GM23338 (cell line): ENCODE results near the gene MTREX. TPM values are rescaled to one million over a fixed set of nuclear protein-coding genes. Genes with fewer than 3 reads are reported as not detected.
A peak's percentile ranks its signal among the peaks of the same experiment; 100 is the strongest.

ENCODE experiments used
- ATAC-seq: fragments of 200-7000 bp; cut with Tn5 transposase; 3 replicates; pipeline ENCODE4 v1.9.1; 2020
- DNase-seq: peaks from one replicate; pipeline ENCODE4 v3.0.0-alpha.2; 2015; ENCODE audit warnings: low spot score
- H2AFZ ChIP-seq: fragments of 200-600 bp; sonication (generic); 2 replicates; pipeline ENCODE4 v1.8.0; 2016; ENCODE audit warnings: antibody characterized with exemption, mild to moderate bottlenecking, moderate library complexity
- H3F3A ChIP-seq: fragments of 200-600 bp; sonication (generic); replicated peaks from 2 replicates; pipeline ENCODE4 v1.8.0; 2017; ENCODE audit warnings: antibody characterized with exemption, mixed run types, low read depth
- H3K27ac ChIP-seq: fragments of 200-600 bp; sonication (generic); 2 replicates; pipeline ENCODE4 v1.6.1; 2016; ENCODE audit warnings: low read depth
- H3K27me3 ChIP-seq: fragments of 200-600 bp; sonication (generic); 2 replicates; pipeline ENCODE4 v1.8.0; 2016; ENCODE audit warnings: mild to moderate bottlenecking, mixed run types, moderate library complexity; ENCODE audit not compliant: insufficient read depth
- H3K36me3 ChIP-seq: fragments of 200-600 bp; sonication (generic); 2 replicates; pipeline ENCODE4 v1.8.0; 2016; ENCODE audit warnings: mild to moderate bottlenecking; ENCODE audit not compliant: insufficient read depth
- H3K4me1 ChIP-seq: fragments of 200-600 bp; sonication (generic); 2 replicates; pipeline ENCODE4 v1.8.0; 2016; ENCODE audit warnings: mild to moderate bottlenecking, moderate library complexity; ENCODE audit not compliant: insufficient read depth
- H3K4me2 ChIP-seq: fragments of 200-600 bp; sonication (generic); 2 replicates; pipeline ENCODE4 v1.7.1; 2017; ENCODE audit warnings: mixed run types
- H3K4me3 ChIP-seq: fragments of 200-600 bp; sonication (generic); 2 replicates; pipeline ENCODE4 v1.6.1; 2016; ENCODE audit warnings: mixed run types
- H3K79me2 ChIP-seq: fragments of 200-600 bp; sonication (generic); replicated peaks from 2 replicates; pipeline ENCODE4 v1.8.0; 2017; ENCODE audit warnings: mild to moderate bottlenecking; ENCODE audit not compliant: insufficient read depth
- H3K9me2 ChIP-seq: fragments of 200-600 bp; sonication (generic); 2 replicates; pipeline ENCODE4 v1.8.0; 2017; ENCODE audit not compliant: insufficient read depth
- H4K20me1 ChIP-seq: fragments of 200-600 bp; sonication (generic); replicated peaks from 2 replicates; pipeline ENCODE4 v1.8.0; 2017; ENCODE audit warnings: mild to moderate bottlenecking; ENCODE audit not compliant: insufficient read depth
- H3K27ac Mint-ChIP-seq: 2 replicates; pipeline ENCODE4 v1.8.0; 2020; ENCODE audit warnings: inconsistent platforms, mild to moderate bottlenecking, moderate library complexity, mixed read lengths
- H3K27me3 Mint-ChIP-seq: 3 replicates; pipeline ENCODE4 v1.8.0; 2022; ENCODE audit warnings: low read depth, mild to moderate bottlenecking, moderate library complexity, mixed read lengths, inconsistent platforms; ENCODE audit not compliant: insufficient read depth, poor library complexity
- H3K36me3 Mint-ChIP-seq: 3 replicates; pipeline ENCODE4 v1.8.0; 2021; ENCODE audit warnings: low read depth, mild to moderate bottlenecking, inconsistent platforms, moderate library complexity, mixed read lengths
- H3K4me1 Mint-ChIP-seq: 3 replicates; pipeline ENCODE4 v1.8.0; 2020; ENCODE audit warnings: mild to moderate bottlenecking, inconsistent platforms, mixed read lengths
- H3K4me3 Mint-ChIP-seq: 3 replicates; pipeline ENCODE4 v1.8.0; 2021; ENCODE audit warnings: moderate library complexity, mild to moderate bottlenecking, inconsistent platforms, mixed read lengths
- H3K9me3 Mint-ChIP-seq: 3 replicates; pipeline ENCODE4 v1.8.0; 2020; ENCODE audit warnings: moderate library complexity, mild to moderate bottlenecking, inconsistent platforms, mixed read lengths
- EZH2phosphoT487 ChIP-seq: fragments of 200-600 bp; sonication (generic); IDR thresholded peaks from one replicate; pipeline ENCODE4 v1.8.1; 2018; ENCODE audit warnings: antibody characterized with exemption; ENCODE audit not compliant: unreplicated experiment
- JUNB ChIP-seq: IDR thresholded peaks from one replicate; pipeline ENCODE4 v1.6.1; 2016; ENCODE audit warnings: antibody characterized with exemption; ENCODE audit not compliant: unreplicated experiment
- POLR2AphosphoS5 ChIP-seq: IDR thresholded peaks from 2 replicates; pipeline ENCODE4 v1.6.1; 2016; ENCODE audit warnings: antibody characterized with exemption, low read depth
- ZNF114 ChIP-seq: fragments of 250-450 bp; sonication (Bioruptor Pico); IDR thresholded peaks from 2 replicates; pipeline ENCODE4 v1.5.0; 2020; ENCODE audit warnings: mild to moderate bottlenecking, moderate library complexity
- polyA plus RNA-seq: library from polyadenylated mRNA; unstranded; fragments of >200 nt; fragmentation: Nextera tagmentation; extraction: Ambion mirVana; gene quantifications from 2 replicates; pipeline ENCODE4 v1.2.1, GENCODE V29; 2016
- total RNA-seq: library from RNA; depleted of rRNA; stranded (reverse); fragments of >200 nt; shearing (Covaris generic); gene quantifications from 2 replicates; pipeline ENCODE4 v1.2.3, GENCODE V29; 2014
- TF ChIP-seq, protein P1 (sequence below): fragments of 250-450 bp; sonication (Bioruptor Pico); IDR thresholded peaks from 2 replicates; pipeline ENCODE4 v1.5.0; 2020; ENCODE audit warnings: mild to moderate bottlenecking, moderate library complexity
- TF ChIP-seq, protein P2 (sequence below): IDR thresholded peaks from 2 replicates; pipeline ENCODE4 v1.6.1; 2016; ENCODE audit warnings: antibody characterized with exemption
- TF ChIP-seq, protein P3 (sequence below): IDR thresholded peaks from one replicate; pipeline ENCODE4 v1.6.1; 2018; ENCODE audit warnings: antibody characterized with exemption; ENCODE audit not compliant: unreplicated experiment

The MTREX gene
- total and polyA plus RNA-seq, 2 experiments from 2014 or later: 47.5 to 94.9 TPM

DNA sequence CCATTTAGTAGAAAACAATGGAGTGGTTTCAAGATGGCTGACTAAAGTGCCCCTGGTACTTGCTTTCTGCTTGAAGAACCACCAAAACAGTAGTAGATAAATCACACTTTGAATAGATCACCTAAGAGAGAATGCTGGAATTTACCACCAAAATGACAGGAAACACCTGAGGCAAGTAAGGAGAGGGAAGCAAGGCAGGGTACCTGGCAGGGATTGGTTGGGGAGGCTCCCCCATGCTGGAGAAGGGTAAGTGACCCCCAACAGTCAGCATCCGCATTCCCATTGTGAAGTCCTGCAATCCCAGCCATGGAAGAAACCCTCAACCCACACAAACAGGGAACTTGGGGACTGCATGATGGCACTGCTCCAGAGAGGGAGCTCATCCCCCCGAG is 121.4 kb downstream of the MTREX start (continued):
- TF ChIP-seq, protein P1, sequence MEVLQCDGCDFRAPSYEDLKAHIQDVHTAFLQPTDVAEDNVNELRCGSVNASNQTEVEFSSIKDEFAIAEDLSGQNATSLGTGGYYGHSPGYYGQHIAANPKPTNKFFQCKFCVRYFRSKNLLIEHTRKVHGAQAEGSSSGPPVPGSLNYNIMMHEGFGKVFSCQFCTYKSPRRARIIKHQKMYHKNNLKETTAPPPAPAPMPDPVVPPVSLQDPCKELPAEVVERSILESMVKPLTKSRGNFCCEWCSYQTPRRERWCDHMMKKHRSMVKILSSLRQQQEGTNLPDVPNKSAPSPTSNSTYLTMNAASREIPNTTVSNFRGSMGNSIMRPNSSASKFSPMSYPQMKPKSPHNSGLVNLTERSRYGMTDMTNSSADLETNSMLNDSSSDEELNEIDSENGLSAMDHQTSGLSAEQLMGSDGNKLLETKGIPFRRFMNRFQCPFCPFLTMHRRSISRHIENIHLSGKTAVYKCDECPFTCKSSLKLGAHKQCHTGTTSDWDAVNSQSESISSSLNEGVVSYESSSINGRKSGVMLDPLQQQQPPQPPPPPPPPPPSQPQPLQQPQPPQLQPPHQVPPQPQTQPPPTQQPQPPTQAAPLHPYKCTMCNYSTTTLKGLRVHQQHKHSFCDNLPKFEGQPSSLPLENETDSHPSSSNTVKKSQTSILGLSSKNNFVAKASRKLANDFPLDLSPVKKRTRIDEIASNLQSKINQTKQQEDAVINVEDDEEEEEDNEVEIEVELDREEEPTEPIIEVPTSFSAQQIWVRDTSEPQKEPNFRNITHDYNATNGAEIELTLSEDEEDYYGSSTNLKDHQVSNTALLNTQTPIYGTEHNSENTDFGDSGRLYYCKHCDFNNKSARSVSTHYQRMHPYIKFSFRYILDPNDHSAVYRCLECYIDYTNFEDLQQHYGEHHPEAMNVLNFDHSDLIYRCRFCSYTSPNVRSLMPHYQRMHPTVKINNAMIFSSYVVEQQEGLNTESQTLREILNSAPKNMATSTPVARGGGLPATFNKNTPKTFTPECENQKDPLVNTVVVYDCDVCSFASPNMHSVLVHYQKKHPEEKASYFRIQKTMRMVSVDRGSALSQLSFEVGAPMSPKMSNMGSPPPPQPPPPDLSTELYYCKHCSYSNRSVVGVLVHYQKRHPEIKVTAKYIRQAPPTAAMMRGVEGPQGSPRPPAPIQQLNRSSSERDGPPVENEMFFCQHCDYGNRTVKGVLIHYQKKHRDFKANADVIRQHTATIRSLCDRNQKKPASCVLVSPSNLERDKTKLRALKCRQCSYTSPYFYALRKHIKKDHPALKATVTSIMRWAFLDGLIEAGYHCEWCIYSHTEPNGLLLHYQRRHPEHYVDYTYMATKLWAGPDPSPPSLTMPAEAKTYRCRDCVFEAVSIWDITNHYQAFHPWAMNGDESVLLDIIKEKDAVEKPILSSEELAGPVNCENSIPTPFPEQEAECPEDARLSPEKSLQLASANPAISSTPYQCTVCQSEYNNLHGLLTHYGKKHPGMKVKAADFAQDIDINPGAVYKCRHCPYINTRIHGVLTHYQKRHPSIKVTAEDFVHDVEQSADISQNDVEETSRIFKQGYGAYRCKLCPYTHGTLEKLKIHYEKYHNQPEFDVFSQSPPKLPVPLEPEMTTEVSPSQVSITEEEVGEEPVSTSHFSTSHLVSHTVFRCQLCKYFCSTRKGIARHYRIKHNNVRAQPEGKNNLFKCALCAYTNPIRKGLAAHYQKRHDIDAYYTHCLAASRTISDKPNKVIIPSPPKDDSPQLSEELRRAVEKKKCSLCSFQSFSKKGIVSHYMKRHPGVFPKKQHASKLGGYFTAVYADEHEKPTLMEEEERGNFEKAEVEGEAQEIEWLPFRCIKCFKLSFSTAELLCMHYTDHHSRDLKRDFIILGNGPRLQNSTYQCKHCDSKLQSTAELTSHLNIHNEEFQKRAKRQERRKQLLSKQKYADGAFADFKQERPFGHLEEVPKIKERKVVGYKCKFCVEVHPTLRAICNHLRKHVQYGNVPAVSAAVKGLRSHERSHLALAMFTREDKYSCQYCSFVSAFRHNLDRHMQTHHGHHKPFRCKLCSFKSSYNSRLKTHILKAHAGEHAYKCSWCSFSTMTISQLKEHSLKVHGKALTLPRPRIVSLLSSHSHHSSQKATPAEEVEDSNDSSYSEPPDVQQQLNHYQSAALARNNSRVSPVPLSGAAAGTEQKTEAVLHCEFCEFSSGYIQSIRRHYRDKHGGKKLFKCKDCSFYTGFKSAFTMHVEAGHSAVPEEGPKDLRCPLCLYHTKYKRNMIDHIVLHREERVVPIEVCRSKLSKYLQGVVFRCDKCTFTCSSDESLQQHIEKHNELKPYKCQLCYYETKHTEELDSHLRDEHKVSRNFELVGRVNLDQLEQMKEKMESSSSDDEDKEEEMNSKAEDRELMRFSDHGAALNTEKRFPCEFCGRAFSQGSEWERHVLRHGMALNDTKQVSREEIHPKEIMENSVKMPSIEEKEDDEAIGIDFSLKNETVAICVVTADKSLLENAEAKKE (CRISPR knock-in tag): no peak
- TF ChIP-seq, protein P2, sequence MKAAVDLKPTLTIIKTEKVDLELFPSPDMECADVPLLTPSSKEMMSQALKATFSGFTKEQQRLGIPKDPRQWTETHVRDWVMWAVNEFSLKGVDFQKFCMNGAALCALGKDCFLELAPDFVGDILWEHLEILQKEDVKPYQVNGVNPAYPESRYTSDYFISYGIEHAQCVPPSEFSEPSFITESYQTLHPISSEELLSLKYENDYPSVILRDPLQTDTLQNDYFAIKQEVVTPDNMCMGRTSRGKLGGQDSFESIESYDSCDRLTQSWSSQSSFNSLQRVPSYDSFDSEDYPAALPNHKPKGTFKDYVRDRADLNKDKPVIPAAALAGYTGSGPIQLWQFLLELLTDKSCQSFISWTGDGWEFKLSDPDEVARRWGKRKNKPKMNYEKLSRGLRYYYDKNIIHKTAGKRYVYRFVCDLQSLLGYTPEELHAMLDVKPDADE: no peak
- no peak for TF ChIP-seq ZNF114 (CRISPR knock-in tag)

DNA sequence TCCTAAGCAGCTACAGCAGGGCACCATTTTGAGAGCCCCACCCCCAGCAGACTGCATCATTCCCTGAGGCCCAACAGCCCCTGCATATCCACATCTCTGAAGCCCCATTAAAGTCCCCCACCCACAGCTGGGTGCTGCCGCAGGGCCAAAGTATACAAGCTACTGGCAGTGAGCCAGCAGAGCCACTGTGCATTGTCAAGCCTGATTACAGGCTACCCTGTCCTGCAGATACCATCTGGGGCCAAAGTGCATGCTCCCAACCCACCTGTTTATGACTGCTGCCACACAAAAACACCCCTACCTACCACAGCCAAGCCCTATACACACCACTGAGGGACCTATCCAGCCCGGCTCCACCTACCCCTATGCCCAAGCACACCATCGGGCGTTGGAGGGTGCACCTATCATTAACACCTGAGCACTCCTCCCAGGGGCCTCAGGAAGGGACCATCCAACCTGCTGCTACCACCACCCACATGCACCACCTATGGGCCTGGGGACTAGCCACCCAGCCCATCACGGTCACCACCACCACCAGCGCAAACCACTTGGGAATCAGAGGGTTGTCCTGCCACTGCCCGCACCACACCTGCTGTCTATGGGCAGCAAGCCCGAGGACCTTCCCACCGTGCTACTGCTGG is 121.9 kb downstream of the MTREX start:
- Histone ChIP-seq H3K4me3 (no peak overlapping the region), H2AFZ (no peak overlapping the region), H3K4me1 (no peaks in the 10 kb centered on the region), H4K20me1 (no peaks in the 10 kb centered on the region; the same call in 1 of the 2 replicates), H3K36me3 (peaks cover 6% of the 10 kb centered on the region; the same call in 1 of the 2 replicates), H3K9me2 (no peaks in the 10 kb centered on the region), H3K4me2 (no peak overlapping the region), H3K27me3 (no peaks in the 10 kb centered on the region), H3K27ac (no peak overlapping the region), H3K79me2 (peaks cover 31% of the 10 kb centered on the region), H3F3A (no peaks in the 10 kb centered on the region; the same call in 1 of the 2 replicates)
- ATAC-seq (peak; percentile 21), DNase-seq (no peak)
- H3K27me3 Mint-ChIP-seq: peaks cover 31% of the 10 kb centered on the region
- peaks cover 4% of the 10 kb centered on the region; the same call in 1 of the 3 replicates for H3K4me1 Mint-ChIP-seq
- TF ChIP-seq JUNB (no peak), POLR2AphosphoS5 (0 out of 2 replicates have a peak, but pooled peaks have one; percentile 7), EZH2phosphoT487 (no peak)
- TF ChIP-seq, protein P2: no peak
- TF ChIP-seq, protein P3, sequence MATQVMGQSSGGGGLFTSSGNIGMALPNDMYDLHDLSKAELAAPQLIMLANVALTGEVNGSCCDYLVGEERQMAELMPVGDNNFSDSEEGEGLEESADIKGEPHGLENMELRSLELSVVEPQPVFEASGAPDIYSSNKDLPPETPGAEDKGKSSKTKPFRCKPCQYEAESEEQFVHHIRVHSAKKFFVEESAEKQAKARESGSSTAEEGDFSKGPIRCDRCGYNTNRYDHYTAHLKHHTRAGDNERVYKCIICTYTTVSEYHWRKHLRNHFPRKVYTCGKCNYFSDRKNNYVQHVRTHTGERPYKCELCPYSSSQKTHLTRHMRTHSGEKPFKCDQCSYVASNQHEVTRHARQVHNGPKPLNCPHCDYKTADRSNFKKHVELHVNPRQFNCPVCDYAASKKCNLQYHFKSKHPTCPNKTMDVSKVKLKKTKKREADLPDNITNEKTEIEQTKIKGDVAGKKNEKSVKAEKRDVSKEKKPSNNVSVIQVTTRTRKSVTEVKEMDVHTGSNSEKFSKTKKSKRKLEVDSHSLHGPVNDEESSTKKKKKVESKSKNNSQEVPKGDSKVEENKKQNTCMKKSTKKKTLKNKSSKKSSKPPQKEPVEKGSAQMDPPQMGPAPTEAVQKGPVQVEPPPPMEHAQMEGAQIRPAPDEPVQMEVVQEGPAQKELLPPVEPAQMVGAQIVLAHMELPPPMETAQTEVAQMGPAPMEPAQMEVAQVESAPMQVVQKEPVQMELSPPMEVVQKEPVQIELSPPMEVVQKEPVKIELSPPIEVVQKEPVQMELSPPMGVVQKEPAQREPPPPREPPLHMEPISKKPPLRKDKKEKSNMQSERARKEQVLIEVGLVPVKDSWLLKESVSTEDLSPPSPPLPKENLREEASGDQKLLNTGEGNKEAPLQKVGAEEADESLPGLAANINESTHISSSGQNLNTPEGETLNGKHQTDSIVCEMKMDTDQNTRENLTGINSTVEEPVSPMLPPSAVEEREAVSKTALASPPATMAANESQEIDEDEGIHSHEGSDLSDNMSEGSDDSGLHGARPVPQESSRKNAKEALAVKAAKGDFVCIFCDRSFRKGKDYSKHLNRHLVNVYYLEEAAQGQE: no peak
- peaks cover 65% of the 10 kb centered on the region for H3K9me3 Mint-ChIP-seq
- peaks cover 100% of the 10 kb centered on the region for H3K36me3 Mint-ChIP-seq
- no peak overlapping the region for H3K27ac Mint-ChIP-seq
- no peak overlapping the region for H3K4me3 Mint-ChIP-seq
